HL-60 (cell line): Measurements from ENCODE around the gene SERINC2.

Source experiments
- CTCF ChIP-seq: IDR thresholded peaks from one replicate; pipeline ENCODE4 v1.5.1; 2011; ENCODE audit warnings: low read length, control low read depth, inconsistent platforms; ENCODE audit not compliant: insufficient read depth
- GABPA ChIP-seq: IDR thresholded peaks from 2 replicates; pipeline ENCODE4 v1.6.1; 2012; ENCODE audit warnings: low read depth
- POLR2AphosphoS5 ChIP-seq: IDR thresholded peaks from 2 replicates; pipeline ENCODE4 v1.6.1; 2012; ENCODE audit warnings: low read depth
- REST ChIP-seq: IDR thresholded peaks from 2 replicates; pipeline ENCODE4 v1.6.1; 2012; ENCODE audit warnings: low read depth; ENCODE audit not compliant: insufficient replicate concordance
- SPI1 ChIP-seq: IDR thresholded peaks from 2 replicates; pipeline ENCODE4 v1.6.1; 2012; ENCODE audit warnings: low read depth, mild to moderate bottlenecking, borderline replicate concordance

GRCh38 chr1:31478167-31478566, 65.2 kb downstream of the SERINC2 start:
- TF ChIP-seq CTCF (no peak), POLR2AphosphoS5 (no peak), REST (no peak), SPI1 (no peak), GABPA (no peak)
